DND-41 (cell line): ENCODE results near the gene HES5.

ENCODE experiments used
- EZH2 ChIP-seq: IDR thresholded peaks from 3 replicates; pipeline ENCODE4 v1.6.1; 2012; ENCODE audit warnings: borderline replicate concordance, low read depth, mild to moderate bottlenecking, moderate library complexity, low read length, inconsistent platforms; ENCODE audit not compliant: severe bottlenecking
- TF ChIP-seq, protein P1 (sequence below): IDR thresholded peaks from 2 replicates; pipeline ENCODE4 v1.5.1; 2012; ENCODE audit warnings: borderline replicate concordance, low read length, moderate library complexity, mild to moderate bottlenecking; ENCODE audit not compliant: poor library complexity, severe bottlenecking; ENCODE audit errors: extremely low read depth

DNA sequence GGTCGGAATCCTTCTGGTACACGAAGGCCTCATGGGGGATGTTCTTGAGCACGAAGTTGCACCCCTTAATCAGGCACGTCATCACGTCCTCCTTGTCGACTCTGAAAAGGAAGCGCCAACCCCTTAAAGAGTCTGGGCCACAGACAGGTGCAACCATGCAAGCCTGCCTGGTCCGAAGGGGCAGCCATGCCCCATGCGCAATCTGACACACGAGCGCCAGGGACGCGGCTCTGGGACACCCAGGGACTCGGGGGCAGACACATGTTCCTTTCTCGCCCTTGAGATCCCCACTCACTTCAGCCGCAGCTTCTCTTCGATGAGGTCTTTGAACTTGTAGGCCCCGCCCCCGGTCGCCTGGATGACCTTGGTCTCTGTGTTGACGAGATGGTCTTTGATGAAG is 9.3 kb downstream of the HES5 start:
- TF ChIP-seq, protein P1, sequence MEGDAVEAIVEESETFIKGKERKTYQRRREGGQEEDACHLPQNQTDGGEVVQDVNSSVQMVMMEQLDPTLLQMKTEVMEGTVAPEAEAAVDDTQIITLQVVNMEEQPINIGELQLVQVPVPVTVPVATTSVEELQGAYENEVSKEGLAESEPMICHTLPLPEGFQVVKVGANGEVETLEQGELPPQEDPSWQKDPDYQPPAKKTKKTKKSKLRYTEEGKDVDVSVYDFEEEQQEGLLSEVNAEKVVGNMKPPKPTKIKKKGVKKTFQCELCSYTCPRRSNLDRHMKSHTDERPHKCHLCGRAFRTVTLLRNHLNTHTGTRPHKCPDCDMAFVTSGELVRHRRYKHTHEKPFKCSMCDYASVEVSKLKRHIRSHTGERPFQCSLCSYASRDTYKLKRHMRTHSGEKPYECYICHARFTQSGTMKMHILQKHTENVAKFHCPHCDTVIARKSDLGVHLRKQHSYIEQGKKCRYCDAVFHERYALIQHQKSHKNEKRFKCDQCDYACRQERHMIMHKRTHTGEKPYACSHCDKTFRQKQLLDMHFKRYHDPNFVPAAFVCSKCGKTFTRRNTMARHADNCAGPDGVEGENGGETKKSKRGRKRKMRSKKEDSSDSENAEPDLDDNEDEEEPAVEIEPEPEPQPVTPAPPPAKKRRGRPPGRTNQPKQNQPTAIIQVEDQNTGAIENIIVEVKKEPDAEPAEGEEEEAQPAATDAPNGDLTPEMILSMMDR = no peak
- no peak for TF ChIP-seq EZH2
